Measurements from ENCODE around the gene THSD4.

DNA sequence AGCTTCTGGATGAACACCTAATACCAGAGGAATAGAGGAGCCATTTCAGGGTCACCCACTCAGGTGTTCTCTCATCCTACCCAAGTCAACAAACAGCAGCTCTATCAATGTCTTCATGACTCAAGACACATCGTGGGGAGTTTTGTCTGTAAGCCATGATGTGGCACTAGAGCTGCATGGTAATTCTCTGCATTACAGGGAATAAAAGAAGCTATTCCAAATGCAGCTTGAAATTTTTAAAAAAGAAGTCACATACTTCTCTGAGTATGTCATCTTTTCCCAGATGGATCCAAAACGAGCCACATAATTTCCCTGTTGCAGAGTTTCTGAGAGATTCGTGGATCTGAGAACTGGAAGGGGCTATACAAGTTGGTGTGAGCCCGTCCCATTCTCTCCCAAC, 6.1 kb upstream of the THSD4 start:
- TF ChIP-seq, protein P1, sequence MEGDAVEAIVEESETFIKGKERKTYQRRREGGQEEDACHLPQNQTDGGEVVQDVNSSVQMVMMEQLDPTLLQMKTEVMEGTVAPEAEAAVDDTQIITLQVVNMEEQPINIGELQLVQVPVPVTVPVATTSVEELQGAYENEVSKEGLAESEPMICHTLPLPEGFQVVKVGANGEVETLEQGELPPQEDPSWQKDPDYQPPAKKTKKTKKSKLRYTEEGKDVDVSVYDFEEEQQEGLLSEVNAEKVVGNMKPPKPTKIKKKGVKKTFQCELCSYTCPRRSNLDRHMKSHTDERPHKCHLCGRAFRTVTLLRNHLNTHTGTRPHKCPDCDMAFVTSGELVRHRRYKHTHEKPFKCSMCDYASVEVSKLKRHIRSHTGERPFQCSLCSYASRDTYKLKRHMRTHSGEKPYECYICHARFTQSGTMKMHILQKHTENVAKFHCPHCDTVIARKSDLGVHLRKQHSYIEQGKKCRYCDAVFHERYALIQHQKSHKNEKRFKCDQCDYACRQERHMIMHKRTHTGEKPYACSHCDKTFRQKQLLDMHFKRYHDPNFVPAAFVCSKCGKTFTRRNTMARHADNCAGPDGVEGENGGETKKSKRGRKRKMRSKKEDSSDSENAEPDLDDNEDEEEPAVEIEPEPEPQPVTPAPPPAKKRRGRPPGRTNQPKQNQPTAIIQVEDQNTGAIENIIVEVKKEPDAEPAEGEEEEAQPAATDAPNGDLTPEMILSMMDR (conservative IDR thresholded peaks at IDR 0.05; ENCODE audit: low read depth, low read length): 0 out of 2 replicates have a peak, but pooled peaks have one; percentile 20
- TF ChIP-seq EZH2 (IDR thresholded peaks at IDR 0.05; ENCODE audit: low read length, unreplicated experiment): no peak
